ENCODE results near the gene ABCA13.

ABCA13 gene

DNA sequence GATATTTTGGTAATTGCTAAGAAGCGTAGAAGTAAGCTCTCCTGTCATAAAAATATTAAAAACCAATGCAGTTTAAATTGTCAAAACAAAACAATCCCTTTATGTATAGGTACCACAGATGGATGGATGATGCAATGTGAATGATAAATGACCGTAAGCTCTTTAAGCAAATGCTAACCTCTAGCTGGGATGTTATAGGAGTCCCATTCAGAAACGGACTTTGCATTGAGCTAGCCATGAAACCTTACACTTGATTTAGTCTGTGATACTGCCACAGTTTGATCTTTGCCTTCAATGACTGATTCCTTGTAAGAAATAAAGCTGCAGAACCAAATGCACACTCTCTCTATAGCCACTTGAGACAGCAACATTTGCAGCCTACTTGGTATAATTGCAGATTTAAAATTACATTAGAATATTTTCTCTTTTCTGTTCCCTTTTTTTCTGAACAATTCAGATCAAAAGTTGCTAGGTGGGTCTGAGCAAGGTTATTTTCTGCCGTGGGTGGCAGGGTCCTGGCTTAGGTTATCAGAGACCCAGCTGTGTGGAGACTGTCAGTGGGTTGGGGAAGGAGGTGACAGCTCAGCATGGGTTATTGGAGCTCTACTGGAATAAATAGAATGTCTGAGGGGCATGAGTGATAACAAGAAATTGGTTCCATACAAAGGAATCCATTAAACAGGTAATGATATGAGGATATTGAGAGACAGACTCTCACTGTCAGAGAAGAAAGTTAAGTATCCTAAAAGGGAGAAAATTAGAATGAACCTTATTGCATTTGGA, 494.3 kb downstream of the ABCA13 start:
- DNase-seq = no peak

DNA sequence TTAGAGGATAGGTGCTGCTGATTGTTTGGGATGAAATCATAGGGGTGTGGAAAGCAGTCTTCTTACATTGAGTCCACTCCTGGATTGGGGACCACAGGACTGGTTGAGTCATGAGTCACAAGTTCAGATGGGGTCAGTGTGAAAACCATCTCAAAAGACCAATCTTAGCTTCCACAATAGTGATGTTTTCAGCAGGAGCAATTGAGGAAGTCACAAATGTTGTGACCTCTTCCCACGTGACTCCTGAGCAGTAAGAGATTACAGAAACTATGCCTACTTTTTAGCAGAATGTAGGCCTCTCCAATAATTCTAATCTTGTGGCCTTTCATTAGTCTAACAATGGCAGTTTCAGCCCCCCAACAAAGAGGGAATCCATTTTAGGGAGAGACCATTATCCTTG, 496.1 kb downstream of the ABCA13 start:
- DNase-seq = no peak

DNA sequence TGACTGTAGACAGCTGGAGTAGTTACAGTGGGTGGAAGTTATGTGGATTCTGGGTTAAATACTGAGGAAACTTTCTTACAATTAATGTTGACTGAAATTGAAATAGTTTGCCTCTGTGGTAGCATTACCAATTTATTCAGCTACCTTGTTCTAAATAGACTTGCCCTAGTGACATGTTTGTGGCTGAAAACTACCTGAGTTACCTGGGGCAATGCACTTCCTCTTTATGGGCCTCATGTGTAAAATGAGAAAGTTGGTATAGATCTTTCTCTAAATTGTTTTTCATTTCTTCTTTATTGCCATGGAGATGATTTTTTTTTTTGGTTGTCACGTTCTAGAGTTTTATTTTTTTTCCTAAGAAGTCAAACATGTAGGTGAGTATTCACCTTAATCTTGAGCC, 500.4 kb downstream of the ABCA13 start:
- DNase-seq = no peak

DNA sequence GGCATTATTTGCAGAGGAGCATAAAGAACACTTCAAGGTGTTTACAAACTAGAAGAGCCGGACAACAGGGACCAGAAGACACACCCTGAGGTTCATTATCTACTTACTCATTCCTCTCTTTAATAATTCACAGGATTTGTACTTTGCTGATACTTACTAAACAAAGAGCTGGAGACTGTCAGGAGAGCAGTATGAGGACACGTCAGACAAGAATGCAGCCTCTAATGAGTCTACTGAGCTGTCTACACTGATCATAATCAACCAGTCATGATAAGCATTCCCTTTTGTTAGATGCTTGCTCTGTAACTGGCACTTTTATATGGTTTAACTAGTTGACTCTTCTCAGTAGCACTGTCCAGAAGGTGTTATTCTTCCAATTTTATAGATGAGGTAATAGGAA, 509.7 kb downstream of the ABCA13 start:
- DNase-seq = no peak

DNA sequence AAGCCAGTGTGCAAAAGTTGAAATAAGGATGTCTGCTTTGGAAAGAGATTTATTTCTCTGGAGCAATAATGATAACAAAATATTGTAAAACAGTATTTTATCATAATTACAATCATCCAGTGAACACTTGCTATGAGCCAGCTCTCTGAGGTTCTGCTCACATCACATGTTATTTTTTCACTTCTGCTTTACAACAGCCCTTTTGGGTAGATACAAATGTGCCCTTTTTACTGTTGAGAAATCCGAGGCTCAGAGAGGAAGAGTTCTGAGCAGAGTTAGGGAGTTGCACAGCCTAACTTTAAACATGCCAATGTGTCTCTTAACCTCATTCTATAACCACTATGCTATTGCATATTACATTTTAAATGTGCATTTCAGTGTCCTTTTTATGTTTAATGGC, 520.5 kb downstream of the ABCA13 start:
- no peak for DNase-seq

Measured in stimulated activated naive CD4-positive, alpha-beta T cell (primary cell).